ENCODE data around the gene MTHFSD. TPM values are rescaled to one million over a fixed set of nuclear protein-coding genes. Genes with fewer than 3 reads are reported as not detected.
"Not testable (repeated sequence)": the region's sequence is repeated elsewhere in the genome, so short reads cannot be mapped to it uniquely, and the experiment has no call there.

MTHFSD gene
- total RNA-seq, 4 donors from 2014 or later, result 22.7 to 40.8 (median 25.4) TPM

DNA sequence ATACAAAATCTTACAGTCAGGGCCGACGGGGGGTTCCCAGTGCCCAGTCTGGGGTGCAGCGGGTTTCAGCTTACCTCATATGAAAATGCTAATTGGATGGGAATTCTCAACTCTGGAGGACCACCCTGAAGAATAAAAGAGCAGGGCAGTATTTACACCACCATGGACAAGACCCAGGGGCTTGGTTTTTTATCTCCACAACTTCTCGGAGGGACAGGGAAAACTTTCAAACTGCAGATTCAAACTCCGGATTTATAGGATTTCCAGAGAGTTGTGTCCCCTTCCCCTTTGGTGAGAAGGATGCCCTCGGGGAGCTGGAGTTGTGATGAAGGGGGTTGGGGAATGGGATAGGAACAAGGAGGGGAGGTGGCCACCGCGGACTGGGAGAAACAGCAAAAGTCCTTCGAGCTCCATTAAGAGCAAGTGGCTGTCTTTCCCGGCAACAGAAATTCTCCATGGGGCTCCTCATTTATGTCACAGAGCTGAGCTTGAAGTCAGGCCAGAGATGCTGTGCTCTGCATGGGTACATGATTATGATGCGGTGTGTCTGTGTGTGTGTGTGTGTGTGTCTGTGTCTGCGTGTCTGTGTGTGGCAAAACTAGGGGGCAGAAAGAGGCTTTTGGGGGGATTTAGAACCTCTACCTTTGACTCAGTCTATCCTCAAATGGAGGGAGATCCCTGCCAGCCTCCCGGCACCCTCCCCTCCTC lies 39.0 kb upstream of the MTHFSD start:
- Histone ChIP-seq H3K36me3 (no peaks in the 10 kb centered on the region), H3K4me3 (no peak overlapping the region), H3K27ac (no peak overlapping the region), H3K9me3 (no peaks in the 10 kb centered on the region), H3K27me3 (peaks cover 0 to 51% of the 10 kb centered on the region in 2 donors), H3K4me1 (peaks cover 0 to 21% (median 0%) of the 10 kb centered on the region in 4 donors)
- no peak for DNase-seq (ENCODE audit: low spot score in 2 of 2)
- WGBS, 2 donors, result 43 to 47% methylated on average over 13 of the region's 13 CpGs
- TF ChIP-seq EP300 (IDR thresholded peaks at IDR 0.05), result no peak
- TF ChIP-seq, protein P1, sequence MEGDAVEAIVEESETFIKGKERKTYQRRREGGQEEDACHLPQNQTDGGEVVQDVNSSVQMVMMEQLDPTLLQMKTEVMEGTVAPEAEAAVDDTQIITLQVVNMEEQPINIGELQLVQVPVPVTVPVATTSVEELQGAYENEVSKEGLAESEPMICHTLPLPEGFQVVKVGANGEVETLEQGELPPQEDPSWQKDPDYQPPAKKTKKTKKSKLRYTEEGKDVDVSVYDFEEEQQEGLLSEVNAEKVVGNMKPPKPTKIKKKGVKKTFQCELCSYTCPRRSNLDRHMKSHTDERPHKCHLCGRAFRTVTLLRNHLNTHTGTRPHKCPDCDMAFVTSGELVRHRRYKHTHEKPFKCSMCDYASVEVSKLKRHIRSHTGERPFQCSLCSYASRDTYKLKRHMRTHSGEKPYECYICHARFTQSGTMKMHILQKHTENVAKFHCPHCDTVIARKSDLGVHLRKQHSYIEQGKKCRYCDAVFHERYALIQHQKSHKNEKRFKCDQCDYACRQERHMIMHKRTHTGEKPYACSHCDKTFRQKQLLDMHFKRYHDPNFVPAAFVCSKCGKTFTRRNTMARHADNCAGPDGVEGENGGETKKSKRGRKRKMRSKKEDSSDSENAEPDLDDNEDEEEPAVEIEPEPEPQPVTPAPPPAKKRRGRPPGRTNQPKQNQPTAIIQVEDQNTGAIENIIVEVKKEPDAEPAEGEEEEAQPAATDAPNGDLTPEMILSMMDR (IDR thresholded peaks at IDR 0.05), result no peak
- no peak for TF ChIP-seq POLR2A (IDR thresholded peaks at IDR 0.05)

DNA sequence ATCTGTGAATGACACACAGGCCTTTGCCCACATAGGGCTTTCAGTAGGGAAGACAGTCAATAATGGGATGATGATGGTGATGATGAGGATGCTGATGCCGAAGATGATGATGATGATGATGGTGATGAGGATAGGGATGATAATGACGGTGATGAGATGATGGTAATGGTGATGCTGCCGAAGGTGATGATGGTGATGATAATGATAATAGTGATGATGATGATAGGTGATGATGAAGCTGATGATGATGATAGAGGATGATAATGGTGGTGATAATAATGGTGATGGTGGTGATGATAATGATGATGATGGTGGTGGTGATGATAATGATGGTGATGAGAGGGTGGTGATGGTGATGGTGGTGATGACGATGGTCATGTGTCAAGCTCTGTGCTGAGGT lies 36.2 kb upstream of the MTHFSD start:
- no peak for TF ChIP-seq POLR2A (IDR thresholded peaks at IDR 0.05)
- TF ChIP-seq, protein P1 (IDR thresholded peaks at IDR 0.05), result no peak
- no peak for TF ChIP-seq EP300 (IDR thresholded peaks at IDR 0.05)
- WGBS, 2 donors, result 92 to 98% methylated on average over 4 of the region's 4 CpGs

DNA sequence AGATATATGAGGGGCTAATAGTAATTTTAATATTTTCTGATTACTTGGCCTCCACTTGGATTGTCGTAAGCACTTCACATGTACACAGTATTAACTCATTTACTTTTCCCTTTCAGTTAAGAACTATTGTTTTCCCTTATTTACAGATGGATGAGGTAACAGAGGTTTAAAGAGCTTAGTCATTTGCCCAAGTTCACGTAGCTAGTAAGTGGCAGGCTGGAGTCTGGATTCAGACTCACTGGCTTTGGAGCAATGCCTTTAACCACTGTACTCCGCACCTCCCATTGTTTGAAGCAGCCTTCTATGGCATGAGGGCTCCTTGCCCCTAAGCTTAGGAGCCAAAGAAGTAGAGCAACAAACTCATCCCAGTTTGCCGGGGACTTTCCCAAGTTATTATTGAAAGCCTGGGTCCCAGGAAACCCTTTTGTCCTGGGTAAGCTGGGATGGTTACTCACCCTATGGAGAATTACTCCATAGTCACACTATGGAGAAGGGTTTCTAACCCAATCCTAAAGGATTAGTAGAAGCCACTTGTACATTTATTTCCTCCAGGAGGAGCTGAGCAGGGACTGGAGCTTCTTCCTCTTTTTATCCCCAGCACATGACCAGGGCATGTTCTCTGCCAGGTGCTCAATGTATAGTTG lies 35.6 kb upstream of the MTHFSD start:
- Histone ChIP-seq H3K9me3 (no peaks in the 10 kb centered on the region), H3K4me3 (no peak overlapping the region), H3K27ac (no peak overlapping the region), H3K27me3 (peaks cover 0 to 42% of the 10 kb centered on the region in 2 donors), H3K4me1 (peaks cover 0 to 26% (median 0%) of the 10 kb centered on the region in 4 donors), H3K36me3 (no peaks in the 10 kb centered on the region)
- 83 to 86% methylated on average over 4 of the region's 4 CpGs for WGBS, 2 donors
- DNase-seq (ENCODE audit: low spot score in 2 of 2), result no peak
- TF ChIP-seq POLR2A (IDR thresholded peaks at IDR 0.05) (no peak), EP300 (IDR thresholded peaks at IDR 0.05) (no peak)
- TF ChIP-seq, protein P1 (IDR thresholded peaks at IDR 0.05), result no peak

More for the DNA sequence above, 36.2 kb upstream of the MTHFSD start:
- Histone ChIP-seq H3K4me1 (peaks cover 0 to 20% (median 0%) of the 10 kb centered on the region in 4 donors), H3K27me3 (peaks cover 0 to 47% of the 10 kb centered on the region in 2 donors), H3K36me3 (no peaks in the 10 kb centered on the region), H3K9me3 (no peaks in the 10 kb centered on the region), H3K27ac (no peak overlapping the region), H3K4me3 (no peak overlapping the region)
- no peak for DNase-seq (ENCODE audit: low spot score in 2 of 2)

DNA sequence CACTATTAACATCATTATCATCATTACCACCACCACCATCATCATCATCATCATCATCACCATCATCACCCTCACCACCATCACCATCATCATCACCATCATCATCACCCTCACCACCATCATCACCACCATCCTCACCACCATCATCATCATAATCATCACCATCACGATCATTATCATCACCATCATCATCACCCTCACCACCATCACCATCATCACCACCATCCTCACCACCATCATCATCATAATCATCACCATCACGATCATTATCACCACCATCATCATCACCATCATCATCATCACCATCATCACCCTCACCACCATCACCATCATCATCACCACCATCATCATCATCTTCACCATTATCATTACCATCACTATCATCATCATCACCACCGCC lies 32.9 kb upstream of the MTHFSD start:
- not testable (repeated sequence) for DNase-seq (ENCODE audit: low spot score in 2 of 2); H3K36me3 ChIP-seq; H3K9me3 ChIP-seq; H3K4me3 ChIP-seq; H3K27ac ChIP-seq
- peaks cover 0 to 28% (median 0%) of the 10 kb centered on the region in 4 donors for H3K4me1 ChIP-seq
- WGBS, 2 donors, result 94% methylated on average over 3 of the region's 3 CpGs
- peaks cover 0 to 20% of the 10 kb centered on the region in 2 donors for H3K27me3 ChIP-seq

DNA sequence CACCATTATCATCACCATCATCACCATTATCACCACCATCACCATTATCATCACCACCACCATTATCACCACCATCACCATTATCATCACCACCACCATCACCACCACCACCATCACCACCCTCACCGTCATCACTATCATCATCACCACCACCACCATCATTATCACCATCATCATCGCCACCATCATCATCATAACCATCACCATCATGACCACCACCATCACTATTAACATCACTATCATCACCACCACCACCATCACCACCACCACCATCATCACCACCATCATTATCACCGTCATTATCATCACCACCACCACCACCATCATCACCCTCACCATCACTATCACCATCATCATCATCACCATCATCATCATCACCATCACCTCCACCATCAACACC lies 32.5 kb upstream of the MTHFSD start:
- TF ChIP-seq POLR2A (IDR thresholded peaks at IDR 0.05) (no peak), EP300 (IDR thresholded peaks at IDR 0.05) (no peak)
- TF ChIP-seq, protein P1 (IDR thresholded peaks at IDR 0.05), result no peak
- Histone ChIP-seq H3K9me3 (no peaks in the 10 kb centered on the region), H3K4me1 (peaks cover 0 to 28% (median 0%) of the 10 kb centered on the region in 4 donors), H3K27ac (no peak overlapping the region), H3K36me3 (no peaks in the 10 kb centered on the region), H3K4me3 (no peak overlapping the region), H3K27me3 (peaks cover 0 to 19% of the 10 kb centered on the region in 2 donors)
- no peak for DNase-seq (ENCODE audit: low spot score in 2 of 2)
- 94 to 96% methylated on average over 3 of the region's 3 CpGs for WGBS, 2 donors

Measured in tibial nerve (tissue), 4 donors.